Erythroblast (primary cell): ENCODE results near the gene ABI3.

ENCODE experiments used
- GATA1 ChIP-seq: IDR thresholded peaks from 2 replicates; pipeline ENCODE4 v1.6.1; 2011; ENCODE audit warnings: low read depth, mild to moderate bottlenecking, control low read depth, low read length, moderate library complexity
- POLR2A ChIP-seq: IDR thresholded peaks from 2 replicates; pipeline ENCODE4 v1.6.1; 2011; ENCODE audit warnings: mild to moderate bottlenecking, low read length

- TF ChIP-seq POLR2A (no peak), GATA1 (no peak)
These were observed 45.4 kb upstream of the ABI3 start for GRCh38 chr17:49165143-49165542.
